Suprapubic skin (tissue), 4 donors: ENCODE data around the gene IKBIP.

Experiments
- CTCF ChIP-seq, 2 donors: fragments of 200-600 bp in 1 of 2; fragments of 450-650 bp in 1 of 2; sonication (generic) in 1 of 2; IDR thresholded peaks; one replicate each; pipeline ENCODE4 v1.5.1; 2016 to 2019; ENCODE audit warnings: antibody characterized with exemption in 2 of 2, mild to moderate bottlenecking in 1 of 2, moderate library complexity in 1 of 2
- EP300 ChIP-seq: sonication (generic); formaldehyde crosslinking; IDR thresholded peaks from one replicate; pipeline ENCODE4 v1.6.1; 2017; ENCODE audit warnings: antibody characterized with exemption
- POLR2A ChIP-seq, 2 donors: fragments of 450-650 bp; IDR thresholded peaks; one replicate each; pipeline ENCODE4 v1.6.1; 2017; ENCODE audit warnings: antibody characterized with exemption in 2 of 2, mild to moderate bottlenecking in 2 of 2, moderate library complexity in 2 of 2
- POLR2AphosphoS5 ChIP-seq, 3 donors: sonication (generic); formaldehyde crosslinking; IDR thresholded peaks; one replicate each; pipeline ENCODE4 v1.6.1; 2017; ENCODE audit warnings: antibody characterized with exemption in 3 of 3

- TF ChIP-seq CTCF (IDR thresholded peaks at IDR 0.05): no peak
- TF ChIP-seq POLR2AphosphoS5 (IDR thresholded peaks at IDR 0.05): no peak
- TF ChIP-seq POLR2A (IDR thresholded peaks at IDR 0.05): no peak
- no peak for TF ChIP-seq EP300
Measured at GRCh38 chr12:98580695-98581094, 63.9 kb downstream of the IKBIP start.
